ENCODE measurements around the gene HCAR1. TPM values are rescaled to one million over a fixed set of nuclear protein-coding genes. Genes with fewer than 3 reads are reported as not detected.
"Not testable (repeated sequence)": the region's sequence is repeated elsewhere in the genome, so short reads cannot be mapped to it uniquely, and the experiment has no call there.

Gene HCAR1
- total RNA-seq, 1 donor from 2014 or later: 0.11 TPM

- DNase-seq (no peak), ATAC-seq (ENCODE audit: poor library complexity) (no peak)
- intact Hi-C loops (cut with DNase I): no loop called here
Observed at GRCh38 chr12:122684297-122684813, 46.3 kb downstream of the HCAR1 start.

GRCh38 chr12:122681814-122682213 is 48.8 kb downstream of the HCAR1 start:
- no peak for DNase-seq
- intact Hi-C loops (cut with DNase I): no loop called here
- ATAC-seq (ENCODE audit: poor library complexity): no peak

- intact Hi-C loops (cut with DNase I); ATAC-seq (ENCODE audit: poor library complexity); DNase-seq: not testable (repeated sequence)
Observed at GRCh38 chr12:122680989-122681388, 49.7 kb downstream of the HCAR1 start.

GRCh38 chr12:122676781-122677180 is 53.9 kb downstream of the HCAR1 start:
- intact Hi-C loops (cut with DNase I); ATAC-seq (ENCODE audit: poor library complexity); DNase-seq: not testable (repeated sequence)

Other genes starting within 250 kb of the HCAR1 start
- 8.0 TPM for gene ZCCHC8, start 229.9 kb downstream of the HCAR1 start, total RNA-seq
- 35.1 TPM for gene RSRC2, start 203.9 kb downstream of the HCAR1 start, total RNA-seq
- gene KNTC1, start 203.6 kb downstream of the HCAR1 start, total RNA-seq: 2.3 TPM
- 0.27 TPM for gene HCAR2, start 27.5 kb downstream of the HCAR1 start, total RNA-seq
- not detected for gene HCAR3, start 14.0 kb downstream of the HCAR1 start, total RNA-seq
- gene DENR, start 22.0 kb upstream of the HCAR1 start, total RNA-seq: 24.3 TPM
- gene CCDC62, start 43.7 kb upstream of the HCAR1 start, total RNA-seq: 0.91 TPM
- 12.9 TPM for gene HIP1R, start 104.6 kb upstream of the HCAR1 start, total RNA-seq
- 23.9 TPM for gene VPS37B, start 165.3 kb upstream of the HCAR1 start, total RNA-seq
- 3.9 TPM for gene ABCB9, start 235.6 kb upstream of the HCAR1 start, total RNA-seq
- 14.2 TPM for gene OGFOD2, start 244.4 kb upstream of the HCAR1 start, total RNA-seq
- 162 TPM for gene ARL6IP4, start 249.8 kb upstream of the HCAR1 start, total RNA-seq